Measurements from ENCODE around the gene ST3GAL4.

The ST3GAL4 gene

DNA sequence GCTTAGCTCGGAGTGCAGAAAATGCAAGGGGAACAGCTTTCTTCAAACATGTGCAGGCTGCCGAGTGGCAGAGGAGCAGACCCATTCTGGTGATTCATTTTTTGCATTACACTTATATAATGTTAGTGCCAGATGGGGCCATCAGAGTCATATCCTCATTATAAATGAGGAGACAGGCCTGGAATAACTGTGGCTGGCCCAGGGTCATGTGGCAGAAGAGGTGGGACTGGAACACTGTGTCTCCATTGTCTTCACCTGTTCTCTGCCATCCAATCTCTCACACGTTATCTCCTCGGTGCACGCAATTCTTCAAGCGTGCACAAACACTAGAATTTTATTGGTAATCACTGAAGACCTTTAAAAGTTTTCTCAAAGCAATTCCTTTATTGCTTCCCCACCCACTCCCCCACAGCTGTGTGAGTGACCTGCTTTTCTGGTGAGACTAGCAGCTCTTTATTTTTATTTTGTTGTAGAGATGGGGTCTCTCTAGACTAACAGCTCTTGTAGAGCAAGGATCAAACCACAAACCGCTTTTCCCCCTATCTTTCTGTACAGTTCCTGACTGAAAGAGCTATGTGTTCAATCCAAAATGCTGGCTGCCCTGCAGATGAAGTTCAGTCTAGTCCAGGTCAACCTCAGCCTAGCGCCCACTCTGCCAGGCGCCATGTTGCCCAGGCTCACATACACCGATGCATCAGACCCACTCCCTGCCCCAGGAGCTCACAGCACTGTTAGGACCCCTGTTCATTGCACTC lies 75.3 kb downstream of the ST3GAL4 start:
- no peak for DNase-seq

DNA sequence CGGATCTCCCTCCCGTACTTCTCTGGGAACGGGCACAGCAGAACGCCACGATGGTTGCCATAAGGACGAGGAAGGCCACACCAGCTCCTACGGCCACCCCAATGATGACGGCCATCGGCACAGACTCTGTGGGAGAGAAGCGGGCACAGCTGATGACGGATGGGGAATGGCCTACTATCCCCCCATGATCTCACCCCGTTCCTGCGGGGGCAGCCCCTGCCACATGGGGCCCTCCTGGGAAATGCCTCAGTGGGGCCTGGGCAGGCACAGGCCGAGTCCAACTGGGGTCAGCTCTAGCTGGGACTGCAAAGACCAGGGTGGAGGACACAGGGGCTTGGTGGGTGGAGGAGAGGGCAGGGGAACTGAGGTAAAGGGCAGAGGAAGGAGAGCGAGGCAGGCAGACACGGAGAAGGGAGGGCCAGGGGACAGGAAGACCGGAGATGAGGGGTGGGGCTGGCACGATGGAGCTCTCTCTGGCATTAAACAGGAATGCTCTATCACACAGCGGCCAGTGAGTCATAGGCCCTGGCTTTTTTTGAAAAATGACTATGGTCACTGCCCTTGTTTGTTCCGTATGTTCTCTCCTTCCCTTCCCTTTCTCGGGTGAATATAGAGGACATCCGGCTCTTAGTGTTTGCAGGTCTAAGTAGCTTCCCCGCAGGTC lies 76.0 kb downstream of the ST3GAL4 start:
- DNase-seq = no peak

DNA sequence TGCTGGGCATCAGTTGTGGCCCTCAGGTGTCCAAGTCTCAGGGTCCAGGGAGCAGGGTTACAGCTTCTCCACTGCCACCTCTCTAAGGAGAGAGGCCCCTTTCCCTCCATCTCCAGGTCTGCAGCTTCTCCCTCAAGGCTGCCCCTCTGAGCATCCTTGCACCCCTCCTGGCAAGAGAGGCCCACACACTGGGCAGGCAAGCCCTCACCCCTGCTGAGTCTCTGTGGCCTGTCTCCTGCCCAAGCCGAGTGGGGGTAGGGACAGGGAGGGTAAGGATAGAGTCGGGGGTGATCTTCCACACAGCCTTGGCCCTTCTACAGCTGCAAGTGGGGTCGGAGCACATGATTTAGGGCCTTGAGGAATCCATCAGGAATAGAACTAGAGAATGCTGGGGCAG lies 76.6 kb downstream of the ST3GAL4 start:
- no peak for DNase-seq

DNA sequence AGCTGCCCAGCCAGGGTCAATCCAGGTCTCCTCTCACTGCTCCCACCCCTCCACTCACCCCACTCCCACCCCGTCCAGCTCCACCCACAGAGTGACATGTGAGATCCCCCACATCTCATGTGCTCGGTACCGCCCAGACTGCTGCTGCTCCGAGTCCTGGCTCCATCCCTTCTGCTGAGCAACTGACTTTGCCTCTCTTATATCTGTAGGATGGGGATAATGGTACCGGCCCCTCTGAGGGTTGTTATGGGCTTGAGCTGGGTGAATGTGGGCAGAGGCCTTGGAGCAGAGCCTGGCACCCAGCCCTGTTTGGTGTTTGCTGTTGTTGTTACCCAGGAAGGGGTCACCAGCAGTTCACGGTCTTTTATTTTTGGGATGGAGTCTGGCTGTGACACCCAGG lies 77.0 kb downstream of the ST3GAL4 start:
- DNase-seq = no peak

DNA sequence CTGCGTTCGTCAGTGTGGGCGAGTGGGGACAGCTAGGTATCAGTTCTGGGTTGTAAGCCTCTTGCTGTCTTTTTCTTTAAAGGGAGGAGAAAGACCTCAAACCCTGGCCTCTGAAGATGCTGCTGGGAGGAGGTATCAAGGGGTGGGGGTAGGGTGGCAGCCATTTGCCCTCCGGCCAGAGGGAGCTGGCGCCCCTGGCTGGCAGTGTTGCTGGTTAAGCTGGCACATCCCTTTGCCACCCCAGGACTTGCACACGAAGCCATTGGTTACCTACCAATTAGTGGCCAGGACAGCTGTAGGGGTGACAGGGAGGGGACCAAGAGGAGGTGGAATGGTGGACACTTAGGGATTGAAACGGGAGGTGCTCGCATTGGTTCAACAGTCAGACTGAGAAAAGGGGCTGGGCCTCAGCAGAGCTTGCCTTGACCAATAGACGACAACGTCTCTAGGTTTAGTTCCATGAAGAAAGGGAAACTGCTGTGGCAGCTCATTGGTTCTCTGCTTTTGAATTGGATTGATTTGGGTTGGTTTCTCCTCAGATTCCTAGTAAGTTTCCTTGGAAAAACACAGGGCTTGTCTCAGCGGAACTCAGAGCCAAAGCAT lies 77.9 kb downstream of the ST3GAL4 start:
- no peak for DNase-seq

DNA sequence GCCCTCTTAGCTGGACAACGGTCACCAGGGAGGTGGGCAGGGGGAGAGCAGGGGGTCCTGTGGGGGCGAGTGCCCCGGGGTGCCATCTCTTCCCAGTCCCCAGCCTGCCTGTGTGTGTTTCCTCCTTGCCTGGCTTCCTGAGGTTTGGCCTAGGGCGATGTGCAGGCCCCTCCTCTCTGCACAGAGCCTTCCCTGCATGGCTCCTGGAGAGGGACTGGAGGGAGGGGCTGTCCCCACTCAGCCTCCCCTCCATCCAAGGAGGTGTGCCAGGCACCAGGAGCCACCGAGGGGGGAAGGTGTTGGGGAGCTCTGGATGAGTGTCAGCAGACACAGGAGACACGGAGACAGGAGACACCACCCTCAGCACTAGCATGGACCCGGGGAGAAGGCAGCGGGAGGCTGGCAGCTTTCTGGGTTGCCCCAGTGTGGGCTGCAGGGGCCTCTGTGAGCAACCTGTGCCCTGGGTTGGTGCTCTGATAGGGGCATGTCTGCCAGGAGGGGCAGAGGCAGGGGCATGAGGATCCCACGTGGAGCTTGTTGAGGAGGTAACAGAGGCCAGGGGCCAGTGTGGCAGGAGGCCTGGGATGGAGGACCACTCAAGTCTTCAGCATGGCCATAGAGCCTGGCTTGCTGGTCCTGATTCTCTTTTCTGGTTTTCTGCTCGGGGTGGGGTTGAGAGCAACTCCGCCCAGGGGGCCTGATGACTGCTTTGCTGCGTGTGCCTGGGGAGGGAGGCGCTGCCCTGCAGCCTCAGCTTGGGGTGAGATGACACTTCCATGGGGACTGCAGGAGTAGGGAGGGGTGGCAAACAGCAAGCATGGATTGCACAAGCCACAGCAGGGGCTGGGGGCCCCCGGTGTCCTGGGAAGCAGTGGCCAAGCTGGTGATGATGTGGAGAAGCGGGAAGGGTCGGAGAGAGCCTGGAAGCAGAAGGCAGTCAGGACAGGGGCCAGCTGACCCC lies 78.8 kb downstream of the ST3GAL4 start:
- DNase-seq = no peak

DNA sequence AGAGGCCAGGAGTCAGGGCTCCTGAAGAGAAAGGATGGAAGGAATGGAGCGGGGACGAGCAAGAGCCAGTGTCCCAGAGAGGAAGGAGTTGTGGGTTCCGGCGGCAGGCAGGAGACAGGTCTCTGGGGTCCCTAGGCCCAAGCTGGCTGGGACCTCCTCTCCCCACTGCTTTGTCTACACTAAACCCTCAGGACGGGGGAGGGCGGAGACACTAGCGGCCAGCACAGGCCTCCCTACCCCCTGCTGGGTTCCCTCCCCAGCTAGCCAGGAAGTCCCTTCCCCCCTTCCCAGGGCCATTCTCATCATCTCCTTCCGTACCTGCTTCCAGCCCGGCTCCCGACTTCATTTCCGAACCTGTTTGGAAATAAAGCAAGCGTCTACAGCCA lies 79.5 kb downstream of the ST3GAL4 start:
- DNase-seq = no peak

DNA sequence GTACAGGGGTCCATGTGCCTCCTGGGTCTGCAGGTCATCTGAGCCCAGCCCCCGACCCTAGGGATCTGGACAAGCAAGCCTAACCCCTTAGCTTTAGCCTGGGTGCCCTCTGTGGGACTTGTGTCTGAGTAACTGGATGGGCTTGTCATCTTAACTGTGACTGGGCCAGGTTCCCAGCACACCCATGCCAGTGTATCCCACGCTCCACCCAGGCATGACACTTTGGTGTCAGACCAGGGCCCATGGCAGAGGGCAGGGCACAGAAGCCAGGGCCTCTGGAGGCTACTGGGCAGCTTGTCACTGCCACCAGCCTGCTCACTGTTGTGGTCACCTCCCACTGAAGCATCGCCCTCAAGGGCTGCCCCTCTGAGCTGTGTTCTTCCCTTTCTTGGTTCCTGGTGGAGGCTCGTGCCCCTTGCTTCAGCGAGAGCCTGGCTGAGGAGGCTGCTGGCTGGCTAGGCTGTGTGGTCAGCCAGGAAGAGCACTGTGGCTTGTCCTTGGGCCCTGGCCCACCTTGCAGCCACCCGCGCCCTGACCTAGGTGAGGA lies 80.8 kb downstream of the ST3GAL4 start:
- DNase-seq = no peak

DNA sequence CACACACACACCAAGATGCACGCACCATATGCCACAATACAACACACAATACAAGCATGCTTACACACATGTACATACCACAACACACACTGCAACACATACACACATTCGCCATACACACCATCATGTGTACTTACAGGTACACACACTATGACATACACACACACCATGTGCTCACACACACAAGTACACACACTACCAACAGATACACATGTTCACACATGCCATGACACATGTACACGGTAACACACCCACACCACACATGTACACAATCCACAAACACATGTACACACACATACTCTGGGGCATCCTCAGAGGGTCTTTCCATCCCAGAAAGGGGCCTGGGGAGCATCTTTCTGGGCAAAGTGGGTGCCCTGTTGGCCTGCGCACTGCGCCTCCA lies 82.2 kb downstream of the ST3GAL4 start:
- DNase-seq = no peak

DNA sequence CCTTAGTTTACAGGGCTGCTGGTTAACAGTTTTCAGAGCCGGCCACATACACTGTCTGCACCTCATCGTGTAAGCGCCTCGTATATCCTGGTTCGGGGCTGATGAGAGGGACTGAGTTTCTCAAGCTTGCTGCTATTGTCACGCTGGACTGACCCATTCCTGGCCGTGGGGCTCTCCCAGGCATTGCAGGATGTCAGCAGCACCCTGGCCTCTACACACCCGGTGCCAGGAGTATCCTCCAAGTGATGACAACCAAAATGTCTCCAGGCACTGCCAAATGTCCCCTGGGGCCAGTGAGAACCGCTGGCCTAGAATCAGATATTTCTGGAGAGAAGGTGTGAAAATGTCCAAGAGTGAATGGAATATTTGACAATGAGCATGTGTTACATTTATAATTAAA lies 82.8 kb downstream of the ST3GAL4 start:
- DNase-seq = no peak

DNA sequence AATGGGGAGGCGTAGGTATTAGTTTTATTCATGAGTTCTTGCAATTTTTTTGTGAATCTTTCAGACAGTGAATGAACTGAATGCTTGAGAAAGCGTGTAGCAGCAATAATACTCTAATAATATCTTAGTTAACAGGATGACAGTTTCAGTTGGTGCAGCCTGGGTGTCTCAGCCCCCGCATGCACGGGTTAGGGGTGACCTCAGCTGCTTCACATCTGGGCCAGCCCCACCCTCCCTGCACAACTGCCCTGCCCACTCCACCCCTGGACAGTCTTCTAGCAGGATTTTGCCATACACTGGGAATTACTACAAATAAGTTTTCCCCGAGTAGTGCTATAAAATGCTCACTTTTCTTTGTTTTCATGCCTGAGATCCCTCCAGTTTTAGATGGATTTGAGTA lies 83.2 kb downstream of the ST3GAL4 start:
- no peak for DNase-seq

DNA sequence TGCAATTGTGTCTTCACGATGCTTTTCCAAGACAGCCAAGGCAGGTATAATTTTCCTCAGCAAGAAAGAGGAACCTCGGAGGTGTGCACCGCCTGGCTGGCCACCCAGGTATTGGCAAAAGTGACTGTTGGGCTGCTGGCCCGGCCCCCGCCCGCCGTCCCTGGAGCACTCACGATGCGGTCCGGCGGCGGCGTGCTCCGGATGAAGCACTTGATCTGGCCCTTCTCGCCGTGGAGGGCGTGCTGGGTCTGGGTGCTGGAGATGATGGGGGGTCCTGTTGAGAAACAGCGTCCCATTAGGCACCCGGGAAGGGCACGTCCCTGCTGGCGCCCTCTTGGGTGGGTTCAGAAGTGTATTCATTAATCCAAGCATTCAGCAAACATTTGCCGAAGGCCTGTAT lies 84.8 kb downstream of the ST3GAL4 start:
- no peak for DNase-seq

DNA sequence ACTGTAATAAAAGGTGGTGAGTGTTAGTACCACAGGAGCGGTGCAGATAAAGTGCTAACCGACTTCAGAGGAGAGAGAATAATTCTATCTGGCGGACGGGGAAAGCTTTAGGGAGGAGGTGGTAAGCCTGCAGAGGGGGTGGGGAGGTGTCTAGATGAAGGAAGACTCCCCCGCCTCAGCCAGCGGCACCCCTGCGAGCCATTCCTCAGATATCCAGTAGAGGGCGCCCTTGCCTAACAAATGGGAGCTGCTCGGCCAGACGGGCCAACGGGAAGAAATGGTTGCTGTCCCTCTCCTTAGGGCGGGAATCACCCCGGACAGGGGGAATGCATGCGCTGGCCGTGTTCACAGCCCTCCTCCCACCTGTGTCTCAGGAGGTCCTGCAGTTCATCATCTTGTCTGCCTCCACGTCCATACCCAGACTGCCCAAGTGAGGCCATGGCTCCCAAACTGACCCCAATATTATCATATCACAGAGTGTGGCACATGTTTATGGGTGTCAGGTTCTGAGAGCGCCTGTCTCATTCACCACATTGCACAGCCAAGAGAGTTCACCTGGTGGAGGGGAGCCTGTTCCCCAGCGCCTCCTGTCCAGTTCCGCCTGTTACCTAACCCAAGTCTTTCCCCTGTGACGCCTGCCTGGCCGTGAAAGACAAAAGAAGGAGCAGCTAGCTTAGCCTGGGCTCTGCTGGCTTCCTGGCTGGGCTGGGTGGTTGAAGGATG lies 85.5 kb downstream of the ST3GAL4 start:
- peak; percentile 59 for DNase-seq

DNA sequence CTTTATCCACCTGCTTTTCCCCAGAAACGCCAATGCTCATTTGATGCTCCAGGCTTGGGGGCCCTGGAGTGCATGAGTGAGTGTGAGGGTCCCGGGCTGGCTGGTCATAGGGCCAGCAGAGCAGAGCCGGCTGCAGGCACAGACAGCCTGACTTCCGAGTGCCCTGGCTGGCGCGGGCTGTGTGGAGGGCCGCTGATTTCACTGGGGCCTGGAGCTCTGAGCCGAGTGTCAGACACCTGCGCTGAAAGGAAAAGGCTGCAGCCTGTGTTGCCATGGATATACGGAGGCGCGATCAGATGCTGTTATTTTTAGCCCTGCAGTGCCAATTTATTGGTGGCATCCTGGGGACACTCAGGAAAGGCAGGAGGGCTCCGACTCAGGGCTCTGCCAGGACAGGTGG lies 87.6 kb downstream of the ST3GAL4 start:
- no peak for DNase-seq

DNA sequence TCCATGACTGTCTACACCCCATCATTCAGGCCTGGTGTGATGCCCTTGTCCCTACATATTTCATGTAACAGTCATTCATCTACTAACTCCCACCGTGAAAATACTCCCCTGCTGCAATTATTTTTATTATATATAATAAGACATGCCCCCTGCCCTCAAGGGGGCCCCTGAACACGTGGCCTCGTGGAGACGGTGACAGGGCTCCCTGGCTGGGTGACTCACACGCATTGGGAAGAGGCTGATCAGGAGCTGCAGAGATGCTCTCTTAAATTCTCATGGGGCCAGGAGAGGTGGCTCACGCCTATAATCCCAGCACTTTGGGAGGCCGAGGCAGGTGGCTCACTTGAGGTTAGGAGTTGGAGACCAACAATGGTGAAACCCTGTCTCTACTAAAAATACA lies 88.6 kb downstream of the ST3GAL4 start:
- DNase-seq = no peak

DNA sequence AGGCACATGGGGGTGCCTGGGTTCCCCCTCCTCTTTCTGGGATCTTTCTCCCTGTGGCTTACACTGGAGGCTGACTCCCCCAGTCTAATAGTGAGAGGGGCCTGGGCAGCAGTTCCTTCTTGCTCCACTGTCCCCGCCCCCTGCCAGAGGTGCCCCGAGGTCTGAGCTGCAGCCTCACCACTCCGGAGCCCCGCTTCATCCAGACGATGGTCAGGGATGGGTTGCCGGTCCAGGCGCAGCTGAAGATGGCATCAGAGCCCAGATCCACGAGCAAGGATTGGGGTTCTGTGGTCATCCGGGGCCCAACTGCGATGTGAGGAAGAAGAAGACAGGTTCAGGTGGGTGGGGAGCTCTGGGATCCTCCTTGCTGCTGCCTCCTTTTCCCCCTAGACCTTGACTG lies 91.1 kb downstream of the ST3GAL4 start:
- DNase-seq = no peak

DNA sequence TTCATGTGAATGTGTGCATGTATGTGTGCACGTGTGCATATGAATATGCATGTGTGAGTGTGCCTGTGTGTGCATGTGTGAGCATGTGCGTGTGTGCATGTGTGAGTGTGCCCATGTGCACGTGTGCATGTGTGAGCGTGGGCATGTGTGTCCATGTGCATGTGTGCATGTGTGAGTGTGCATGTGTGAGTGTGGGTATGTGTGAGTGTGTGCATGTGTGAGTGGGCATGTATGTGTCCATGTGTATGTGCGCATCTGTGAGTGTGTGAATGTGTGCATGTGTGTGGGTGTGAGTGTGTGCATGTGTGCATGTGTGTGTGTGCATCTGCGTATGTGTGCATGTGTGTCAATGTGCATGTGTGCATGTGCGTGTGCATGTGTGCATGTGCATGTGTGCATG lies 94.7 kb downstream of the ST3GAL4 start:
- no peak for DNase-seq

DNA sequence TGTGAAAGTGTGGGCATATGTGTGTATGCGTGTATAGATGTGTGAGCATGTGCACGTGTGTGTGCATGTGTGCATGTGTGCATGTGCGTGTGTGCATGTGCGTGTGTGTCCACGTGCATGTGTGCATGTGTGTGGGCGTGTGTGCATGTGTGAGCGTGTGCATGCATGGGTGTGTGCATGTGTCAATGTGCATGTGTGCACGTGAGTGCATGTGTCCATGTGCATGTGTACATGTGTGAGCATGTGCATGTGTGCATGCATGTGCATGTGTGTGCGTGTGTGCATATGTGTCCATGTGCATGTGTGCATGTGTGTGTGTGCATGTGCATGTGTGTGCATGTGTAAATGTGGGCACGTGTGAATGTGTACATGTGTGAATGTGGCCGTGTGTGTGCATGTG lies 95.3 kb downstream of the ST3GAL4 start:
- no peak for DNase-seq

DNA sequence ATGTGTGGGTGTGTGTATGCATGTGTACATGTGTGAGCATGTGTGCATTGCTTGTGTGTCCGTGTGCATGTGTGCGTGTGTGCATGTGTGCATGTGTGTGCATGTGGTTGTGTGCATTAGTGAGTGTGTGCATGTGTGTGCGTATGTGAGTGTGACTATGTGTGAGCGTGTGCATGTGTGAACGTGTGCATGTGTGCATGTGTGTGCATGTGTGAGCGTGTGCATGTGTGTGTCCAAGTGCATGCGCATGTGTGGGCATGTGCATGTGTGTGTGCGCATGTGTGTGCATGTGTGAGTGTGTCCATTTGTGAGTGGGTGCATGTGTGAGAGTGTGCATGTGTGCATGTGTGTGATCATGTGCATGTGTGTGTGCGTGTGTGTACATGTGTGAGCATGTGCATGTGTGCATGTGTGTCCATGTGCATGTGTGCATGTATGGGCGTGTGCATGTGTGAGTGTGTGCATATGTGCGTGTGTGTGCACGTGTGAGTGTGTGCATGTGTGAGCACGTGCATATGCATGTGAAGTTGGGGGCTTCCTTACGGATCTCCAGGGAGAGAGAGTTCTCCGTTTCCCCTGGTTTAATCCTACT lies 95.8 kb downstream of the ST3GAL4 start:
- no peak for DNase-seq

DNA sequence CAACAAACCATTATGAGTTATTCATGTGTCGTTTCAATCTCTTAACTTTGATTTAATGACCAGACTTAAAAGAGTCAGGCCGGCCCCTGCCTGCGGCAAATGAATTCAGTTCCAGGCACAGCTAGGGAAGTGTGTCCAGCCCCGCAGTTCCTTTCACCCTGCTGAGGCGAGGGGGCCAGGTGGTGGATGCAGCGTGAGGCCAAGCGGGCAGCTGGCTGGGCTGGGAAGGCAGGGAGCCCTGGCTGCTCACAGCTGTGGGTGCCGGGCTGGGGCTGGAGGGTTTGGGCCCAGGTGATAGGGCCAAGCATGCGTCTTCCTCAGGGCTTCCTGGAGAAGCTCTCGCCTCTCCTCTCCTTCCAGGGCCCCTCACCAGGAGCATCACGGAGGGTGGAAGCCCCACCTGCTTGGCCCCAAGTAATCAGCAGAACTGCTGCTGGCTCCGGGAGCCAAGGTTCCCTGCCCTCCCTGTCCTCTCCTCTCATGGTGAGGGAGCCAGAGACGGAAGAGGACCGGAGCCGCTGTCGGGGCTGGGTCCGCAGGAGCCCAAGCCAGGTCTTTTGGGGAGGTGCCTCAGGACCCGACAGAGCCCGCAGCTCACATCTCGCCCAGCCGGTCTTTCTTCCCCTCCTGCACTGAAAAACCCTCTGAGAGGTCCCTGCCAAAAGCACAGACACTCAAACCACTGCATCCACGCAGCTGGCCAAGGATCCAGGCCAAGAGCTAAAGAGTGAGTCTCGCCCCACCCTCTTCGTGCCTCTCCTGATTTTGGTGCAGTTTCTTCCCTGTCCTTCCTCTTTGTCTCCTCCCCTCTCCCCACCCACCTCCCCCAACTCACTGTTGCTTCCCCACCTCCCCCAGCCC lies 97.0 kb downstream of the ST3GAL4 start:
- no peak for DNase-seq

DNA sequence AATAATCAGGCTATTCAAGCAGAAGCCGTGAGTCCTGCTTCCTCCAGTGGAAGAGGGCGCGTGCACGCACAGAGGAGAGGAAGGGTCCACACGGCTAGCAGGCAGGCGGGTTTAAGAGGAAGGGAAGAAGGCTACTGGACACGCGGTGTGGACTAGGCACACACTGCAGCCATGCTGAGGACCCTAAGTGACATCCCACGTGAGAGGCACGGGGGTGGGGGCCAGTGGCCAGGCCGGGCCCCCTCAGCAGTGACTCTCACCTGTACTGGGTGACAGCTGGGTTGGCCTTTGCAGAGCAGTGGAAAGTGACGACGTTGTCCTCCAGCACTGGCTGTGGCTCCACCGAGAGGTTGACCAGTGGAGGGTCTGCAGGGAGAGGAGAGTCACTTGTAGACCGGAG lies 100.6 kb downstream of the ST3GAL4 start:
- DNase-seq = no peak
